GM21381 (cell line): ENCODE results near the gene IL27RA.

Experiments
- ATAC-seq: cut with Tn5 transposase; IDR thresholded peaks from one replicate; pipeline ENCODE4 v1.9.1; 2021; ENCODE audit warnings: mild to moderate bottlenecking, moderate library complexity; ENCODE audit not compliant: unreplicated experiment

The IL27RA gene

GRCh38 chr19:14081797-14082674 lies 50.5 kb downstream of the IL27RA start:
- peak; percentile 18 for ATAC-seq

DNA sequence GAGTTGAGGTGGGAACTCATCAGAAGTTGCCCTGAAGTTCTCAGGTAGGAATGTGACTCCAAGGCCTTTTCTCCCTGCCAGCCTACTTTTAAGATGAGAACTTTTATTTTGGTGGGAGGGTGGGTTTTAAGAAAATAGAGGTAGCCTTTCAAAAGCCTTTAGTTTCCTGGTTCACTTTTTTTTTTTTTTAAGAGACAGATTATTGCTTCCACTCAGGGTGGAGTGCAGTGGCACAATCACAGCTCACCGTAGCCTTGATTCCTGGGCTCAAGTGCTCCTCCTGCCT lies 51.1 kb downstream of the IL27RA start:
- ATAC-seq: no peak

GRCh38 chr19:14085309-14085995 lies 53.9 kb downstream of the IL27RA start, which contains the start of gene C19orf67:
Gene C19orf67, minus strand, starts transcription at chr19:14085783. Its CDS starts 156 bp downstream, at chr19:14085627.
- no peak for ATAC-seq

DNA sequence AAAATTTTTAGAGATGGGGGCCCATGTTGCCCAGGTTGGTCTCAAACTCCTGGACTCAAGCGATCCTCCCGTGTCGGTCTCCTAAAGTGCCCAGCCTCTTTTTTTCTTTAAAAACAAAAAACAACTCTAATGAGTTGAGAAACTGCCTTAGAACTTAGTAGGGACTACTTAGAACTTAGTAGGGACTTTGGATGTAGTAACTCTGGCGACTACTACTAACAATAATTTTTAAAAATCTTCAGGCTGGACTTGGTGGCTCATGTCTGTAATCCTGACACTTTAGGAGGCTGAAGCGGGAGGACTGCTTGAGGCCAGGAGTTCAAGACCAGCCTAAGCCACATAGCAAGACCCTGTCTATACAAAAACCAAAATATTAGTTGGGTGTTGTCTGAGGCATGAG lies 54.5 kb downstream of the IL27RA start:
- no peak for ATAC-seq

DNA sequence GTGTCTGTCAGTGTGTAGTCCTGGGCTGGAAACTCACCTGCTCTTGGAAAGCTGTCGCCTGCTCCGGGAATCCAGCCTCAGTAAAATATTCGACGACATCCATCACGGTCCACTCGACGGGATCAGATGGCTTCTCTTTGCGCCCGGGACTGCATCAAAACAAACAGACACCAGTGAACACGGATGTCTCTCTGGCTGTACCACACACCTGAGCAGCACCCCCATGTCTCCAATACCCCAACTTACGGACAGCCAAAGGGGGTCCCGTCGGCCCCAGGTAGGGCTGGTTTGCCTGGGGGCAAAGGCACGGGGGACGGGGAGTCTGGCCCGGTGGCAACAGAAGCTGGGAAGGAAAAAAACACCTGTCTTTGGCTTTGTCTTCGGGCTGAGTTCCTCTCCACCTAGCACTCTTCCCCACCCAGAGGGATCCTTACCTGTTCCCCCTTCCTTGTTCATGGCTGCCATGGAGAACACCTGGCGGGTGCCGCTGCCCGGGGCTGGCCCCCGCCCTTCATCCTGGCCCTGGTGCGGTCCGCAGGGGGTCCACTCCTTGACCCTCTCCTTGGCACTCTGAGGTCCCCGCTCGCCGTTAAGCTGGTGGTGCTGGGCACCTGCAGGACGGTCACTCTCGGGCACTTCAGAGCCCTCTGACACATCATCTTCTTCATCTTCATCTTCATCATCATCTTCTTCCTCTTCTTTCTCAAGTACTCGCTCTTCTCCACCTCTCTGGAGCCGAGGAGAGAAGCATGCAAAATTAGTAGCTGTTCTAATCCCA lies 57.3 kb downstream of the IL27RA start:
- ATAC-seq: no peak

GRCh38 chr19:14089412-14089661 lies 57.8 kb downstream of the IL27RA start:
- ATAC-seq: no peak

DNA sequence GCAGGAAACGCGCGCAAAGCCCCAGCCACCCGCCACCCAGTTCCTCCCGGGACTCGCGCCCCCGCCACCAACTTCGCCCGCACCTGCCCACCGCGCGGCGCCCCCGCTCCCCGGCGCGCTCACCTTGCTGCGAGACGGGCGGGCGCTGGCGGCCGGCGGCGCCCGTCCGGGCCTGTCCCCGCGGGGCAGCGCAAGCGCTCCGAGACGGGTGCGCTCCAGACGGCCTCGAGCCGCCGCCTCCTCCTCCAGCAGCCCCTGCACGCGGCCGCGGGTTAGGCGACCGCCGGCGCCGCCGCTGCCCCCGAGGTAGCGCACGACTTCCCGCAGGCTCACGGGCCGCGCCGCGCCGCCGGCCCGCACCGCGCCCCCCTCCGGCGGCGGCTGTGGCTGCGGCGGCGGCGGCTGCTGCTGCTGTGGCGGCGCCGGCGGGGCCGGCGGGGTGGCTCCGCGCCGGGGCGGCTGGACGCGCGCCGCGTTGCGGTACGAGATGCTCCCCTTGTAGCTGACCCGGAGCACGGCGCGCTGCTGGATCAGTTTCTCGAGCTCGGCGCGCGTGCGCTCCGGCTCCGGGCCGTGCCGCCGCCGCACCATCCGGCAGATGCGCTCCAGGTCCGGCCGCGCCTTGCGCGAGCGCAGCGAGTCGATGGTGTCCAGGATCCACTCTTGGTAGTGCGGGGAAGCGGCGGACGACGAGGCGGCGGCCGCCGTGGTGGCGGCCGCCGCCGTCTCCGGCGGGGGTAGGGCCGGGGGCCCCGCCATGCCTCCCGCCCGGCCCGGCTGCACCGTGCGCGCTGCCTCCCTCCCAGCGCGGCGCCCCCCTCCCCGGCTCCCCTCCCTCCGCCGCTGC lies 58.3 kb downstream of the IL27RA start:
- ATAC-seq: peak; percentile 31

DNA sequence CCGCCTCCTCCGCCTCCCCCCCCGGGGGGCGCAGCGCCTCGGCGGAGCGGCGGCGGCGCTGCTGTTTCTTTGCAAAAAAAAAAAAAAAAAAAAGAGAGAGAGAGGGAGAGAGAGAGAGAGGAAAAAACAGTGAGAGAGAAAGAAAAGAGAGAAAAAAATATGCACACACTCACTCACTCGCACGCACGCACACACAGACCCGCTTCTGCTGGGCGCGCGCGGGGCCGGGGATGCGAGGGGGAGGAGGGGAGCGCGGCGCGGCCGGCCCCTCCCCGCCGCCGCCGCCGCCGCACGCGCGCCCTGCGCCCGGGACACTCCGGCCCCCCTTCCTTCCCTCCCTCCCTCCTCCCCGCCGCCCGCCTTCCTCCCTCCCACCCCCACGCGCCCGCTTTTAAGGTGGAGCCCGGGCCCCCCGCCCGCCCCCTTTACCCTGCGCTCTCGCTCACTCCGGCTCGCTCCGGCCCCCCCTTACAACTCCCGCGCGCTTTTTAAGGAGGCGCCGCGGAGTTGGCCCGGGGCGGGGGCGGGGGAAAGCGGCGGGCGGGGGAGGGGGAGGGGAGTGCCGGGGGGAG lies 59.0 kb downstream of the IL27RA start, which contains the start of gene SAMD1:
Gene SAMD1, minus strand, starts transcription at position 243 of the 572 bp plus-strand sequence.
- ATAC-seq: peak; percentile 44

DNA sequence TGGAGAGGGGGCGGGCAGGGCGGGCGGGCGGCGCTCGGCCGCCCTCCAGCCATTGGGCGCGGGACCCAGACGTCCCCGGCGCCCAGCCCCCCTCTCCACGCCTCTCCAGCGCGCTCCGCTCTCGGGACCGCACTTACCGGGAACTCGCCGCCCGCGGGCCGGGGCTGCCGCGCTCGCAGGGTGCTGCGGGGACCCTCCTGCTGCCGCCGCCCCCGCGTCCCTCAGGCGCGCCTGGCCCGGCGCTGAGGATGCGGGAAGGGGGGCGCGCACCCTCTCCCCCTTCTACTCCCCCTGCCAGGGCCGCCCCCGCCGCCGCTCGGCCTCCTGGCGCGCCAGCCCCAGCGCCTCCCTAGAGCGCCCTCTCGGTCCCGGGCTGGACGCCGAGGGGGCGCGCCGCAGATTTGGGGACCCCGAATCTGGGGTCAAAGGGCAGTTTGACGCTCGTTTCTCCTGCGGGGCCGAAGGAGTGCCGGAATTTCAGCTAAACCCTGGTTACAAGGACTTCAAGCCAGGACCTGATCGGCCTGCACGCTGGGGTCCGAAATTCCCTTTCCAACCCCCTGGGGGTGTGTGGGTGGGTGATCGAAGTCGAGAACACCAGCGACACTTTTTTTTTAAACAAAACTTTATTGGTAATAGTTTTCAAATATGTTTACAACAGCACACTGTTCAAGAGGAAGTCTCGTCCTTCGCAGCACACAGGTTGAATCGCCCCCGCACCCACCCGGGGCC lies 59.7 kb downstream of the IL27RA start:
- ATAC-seq: peak; percentile 47

DNA sequence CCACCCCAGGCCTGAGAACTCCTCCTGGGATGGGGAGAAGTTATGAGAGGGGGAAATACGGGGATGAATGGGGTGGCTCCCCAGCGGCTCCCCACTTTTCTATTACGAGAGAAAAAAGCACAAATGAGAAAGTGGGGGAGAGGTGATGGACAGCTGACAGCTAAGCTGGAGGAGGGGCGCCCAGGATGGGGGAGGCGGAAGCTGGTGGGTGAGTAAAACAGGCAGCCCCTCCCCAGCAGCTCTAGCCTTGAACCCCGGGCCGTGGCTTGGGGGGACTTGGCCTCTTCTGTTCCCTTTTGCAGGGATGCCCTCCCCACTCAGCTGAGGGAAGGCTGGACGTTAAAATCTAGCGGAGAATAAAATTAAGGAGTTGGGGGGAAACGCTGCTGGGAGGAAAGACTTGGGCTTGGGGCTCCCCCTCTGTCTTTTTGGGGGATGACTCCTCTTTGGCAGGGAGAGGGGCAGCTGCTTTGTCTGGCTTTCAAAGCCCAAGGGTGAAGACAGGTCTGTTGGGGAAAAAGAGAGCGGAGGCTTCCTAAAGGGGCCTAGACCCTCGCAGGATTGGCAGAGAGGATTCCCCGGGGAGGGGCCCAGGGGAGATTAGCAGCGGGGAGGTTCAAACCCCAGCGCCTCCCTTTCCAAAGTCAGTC lies 60.4 kb downstream of the IL27RA start:
- no peak for ATAC-seq

DNA sequence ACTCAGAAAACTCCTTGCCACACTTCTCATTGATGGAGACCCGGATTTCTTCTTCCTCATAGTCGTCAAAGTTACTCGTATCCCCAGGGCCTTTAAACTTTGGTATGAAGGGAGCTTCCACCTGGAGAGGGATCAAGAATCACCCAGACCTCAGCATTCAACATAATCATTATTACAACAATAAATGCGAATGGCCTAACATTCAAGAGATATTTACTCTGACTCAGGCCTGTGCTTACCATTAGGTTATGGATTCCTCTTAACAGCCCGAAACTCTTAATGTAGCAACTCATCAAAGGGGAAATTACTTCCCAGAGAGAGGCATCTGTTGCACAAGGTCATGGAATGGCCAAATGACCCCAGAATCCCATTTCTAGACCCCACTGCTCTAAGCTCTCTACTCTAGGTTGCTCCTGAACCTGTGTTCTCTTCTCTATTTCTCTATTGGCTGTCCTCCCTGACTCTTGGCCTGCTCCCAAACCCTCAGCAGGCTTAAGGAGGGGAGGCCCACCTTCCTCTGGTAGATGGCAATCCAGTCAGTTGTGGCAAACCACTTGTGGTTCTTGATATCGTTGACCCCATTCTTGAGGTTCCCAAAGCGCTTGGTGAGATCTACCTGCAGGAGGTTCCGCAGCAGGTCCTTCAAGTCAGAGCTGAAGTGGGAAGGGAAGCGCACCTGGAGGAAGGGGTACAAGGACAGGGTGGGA lies 61.7 kb downstream of the IL27RA start:
- ATAC-seq: no peak

DNA sequence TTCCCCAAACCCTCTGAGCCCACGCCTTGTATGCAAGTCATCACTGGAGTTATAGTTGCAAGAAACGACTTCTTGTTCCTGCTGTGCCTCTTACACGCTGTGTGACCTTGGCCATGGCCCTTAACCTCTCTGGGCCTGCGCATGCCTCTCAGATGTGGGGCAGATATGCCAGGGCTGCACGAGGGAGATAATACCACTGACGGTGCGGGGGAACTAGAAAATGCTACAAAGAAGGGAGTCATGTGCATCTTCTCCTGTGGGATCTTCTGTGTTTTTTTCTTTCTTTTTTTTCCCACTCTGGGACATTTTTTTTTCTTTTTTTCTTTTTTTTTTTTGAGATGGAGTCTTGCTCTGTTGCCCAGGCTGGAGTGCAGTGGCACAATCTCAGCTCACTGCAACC lies 63.3 kb downstream of the IL27RA start:
- ATAC-seq: no peak

DNA sequence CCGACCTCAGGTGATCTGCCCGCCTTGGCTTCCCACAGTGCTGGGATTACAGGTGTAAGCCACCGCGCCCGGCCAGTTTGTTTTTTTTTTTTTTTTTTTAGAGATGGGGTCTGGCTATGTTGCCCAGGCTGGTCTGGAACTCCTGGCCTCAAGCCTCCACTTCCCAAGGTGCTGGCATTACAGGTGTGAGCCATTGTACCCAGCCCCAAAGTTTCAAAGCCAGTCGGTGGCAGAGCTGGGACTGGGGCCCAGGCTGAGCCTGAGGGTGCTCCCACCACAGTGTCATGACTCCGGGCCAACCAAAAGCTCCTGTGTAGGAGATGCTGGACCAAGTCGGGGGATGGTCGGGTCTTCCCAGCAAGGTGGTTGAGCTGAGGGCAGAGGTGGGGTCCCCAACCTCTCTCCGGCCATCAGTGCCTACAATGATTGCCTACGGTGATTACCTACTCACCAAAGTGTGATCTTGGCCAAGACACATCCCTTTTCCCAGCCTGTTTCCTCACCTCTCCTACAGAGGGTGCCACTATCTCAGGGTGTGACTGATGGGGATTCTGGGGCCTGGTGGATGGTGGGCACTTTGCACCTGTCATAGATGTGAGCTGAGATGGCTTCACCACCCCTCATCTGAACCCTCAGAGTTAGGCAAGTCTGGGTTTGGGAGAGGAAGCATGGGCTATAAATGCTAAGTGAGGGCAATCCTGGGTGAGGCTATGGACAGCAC lies 64.9 kb downstream of the IL27RA start:
- ATAC-seq: no peak

GRCh38 chr19:14097532-14098151 lies 66.1 kb downstream of the IL27RA start:
- no peak for ATAC-seq

DNA sequence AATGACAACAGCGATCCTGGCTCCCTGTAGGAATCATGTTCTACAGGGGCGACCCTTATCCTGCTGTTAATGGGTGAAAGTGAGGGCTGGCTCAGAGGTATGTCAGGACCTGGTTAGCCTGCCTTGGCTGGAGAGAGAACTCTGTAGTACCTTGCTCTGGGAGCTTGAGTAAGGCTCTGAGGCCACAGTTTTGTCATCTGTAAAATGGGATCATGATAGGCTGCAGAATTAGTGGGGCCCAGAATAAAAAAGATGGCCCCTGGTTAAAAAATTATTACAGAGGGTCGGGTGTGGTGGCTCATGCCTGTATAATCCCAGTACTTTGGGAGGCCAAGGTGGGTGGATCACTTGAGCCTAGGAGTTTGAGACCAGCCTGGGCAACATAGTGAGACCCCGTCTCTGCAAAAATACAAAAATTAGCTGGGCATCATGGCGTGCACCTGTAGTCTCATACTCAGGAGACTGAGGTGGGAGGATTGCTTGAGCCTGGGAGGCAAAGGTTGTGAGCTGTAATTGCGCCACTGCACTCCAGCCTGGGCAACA lies 69.5 kb downstream of the IL27RA start:
- no peak for ATAC-seq

- ATAC-seq: no peak
These were observed 70.6 kb downstream of the IL27RA start for GRCh38 chr19:14102102-14102696.

DNA sequence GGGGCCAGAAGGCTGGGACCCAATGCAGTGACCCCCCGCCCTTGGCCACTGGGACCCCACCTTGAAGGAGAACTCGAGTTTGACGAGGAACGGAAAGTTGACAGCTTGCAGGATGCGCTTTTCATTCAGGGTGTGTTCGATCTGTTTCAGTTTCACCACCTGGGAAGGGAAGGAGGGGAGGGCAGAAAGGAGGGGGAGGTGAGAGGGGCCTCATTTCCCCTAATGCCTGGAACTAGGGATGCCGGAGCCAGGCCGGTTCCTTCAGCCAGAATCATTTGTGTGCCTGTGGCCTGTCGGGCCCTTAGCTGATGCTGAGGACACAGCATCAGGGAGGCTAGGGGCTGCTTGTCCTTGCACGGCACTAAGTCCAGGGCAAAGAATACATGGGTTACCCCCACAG lies 71.2 kb downstream of the IL27RA start:
- no peak for ATAC-seq
